Activated CD4-positive, alpha-beta memory T cell treated with anti-CD3 and anti-CD28 coated beads, Interleukin-2, amount 10 ng/mL, durations not matched to agents 7 days and 5 days (primary cell): ENCODE measurements around the gene C14orf119. TPM values are rescaled to one million over a fixed set of nuclear protein-coding genes. Genes with fewer than 3 reads are reported as not detected.

Source experiments
- CTCF ChIA-PET: fragments of 350-600 bp; sonication (Branson Sonifier 250); formaldehyde crosslinking; loops from one replicate; lab custom pipeline; 2021; ENCODE audit warnings: antibody characterized with exemption, inconsistent platforms; lab: Charles Lee
- POLR2A ChIA-PET: fragments of 350-600 bp; sonication (Branson Sonifier 250); formaldehyde crosslinking; loops from one replicate; lab custom pipeline; 2021; ENCODE audit warnings: antibody characterized with exemption; lab: Charles Lee
- DNase-seq: peaks from one replicate; pipeline ENCODE4 v3.0.0-alpha.2; 2020
- H3K27ac Mint-ChIP-seq: one replicate; pipeline ENCODE4 v1.8.0; 2021; ENCODE audit warnings: mild to moderate bottlenecking, mixed read lengths
- H3K27me3 Mint-ChIP-seq: one replicate; pipeline ENCODE4 v1.8.0; 2021; ENCODE audit warnings: mixed read lengths
- H3K36me3 Mint-ChIP-seq: one replicate; pipeline ENCODE4 v1.8.0; 2021; ENCODE audit warnings: low read depth, mixed read lengths
- H3K4me1 Mint-ChIP-seq: one replicate; pipeline ENCODE4 v1.8.0; 2021; ENCODE audit warnings: mixed read lengths
- H3K4me3 Mint-ChIP-seq: one replicate; pipeline ENCODE4 v1.8.0; 2021; ENCODE audit warnings: mild to moderate bottlenecking, mixed read lengths
- H3K9me3 Mint-ChIP-seq: one replicate; pipeline ENCODE4 v1.8.0; 2021; ENCODE audit warnings: mixed read lengths
- total RNA-seq, 2 experiments: library from RNA; stranded (reverse); gene quantifications; one replicate each; pipeline ENCODE4 v1.2.3, GENCODE V29; 2021

The C14orf119 gene
- total RNA-seq, 2 experiments from 2014 or later, result 49.2 to 55.5 TPM

DNA sequence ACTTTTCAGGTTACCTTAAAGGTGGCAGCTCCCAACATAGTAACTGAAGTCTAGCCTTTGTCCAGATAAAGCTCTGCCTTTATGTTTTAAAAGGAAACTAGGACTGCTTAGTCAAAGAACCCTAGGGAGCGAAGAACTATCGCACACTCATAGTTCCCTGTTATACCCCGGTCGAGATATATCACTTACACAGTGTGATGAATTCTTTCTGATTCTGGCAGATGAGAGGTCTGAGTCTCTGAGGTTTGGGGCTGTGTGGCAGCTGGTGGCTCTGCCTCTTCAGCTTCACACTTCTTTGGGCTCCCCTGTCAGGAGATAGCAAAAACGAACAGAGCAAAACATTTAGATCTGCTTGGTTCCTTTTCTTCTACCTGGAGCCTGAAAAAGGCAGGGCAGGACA lies 17.3 kb upstream of the C14orf119 start:
- POLR2A ChIA-PET, result interaction anchor here (1.1 to 2.5 kb wide), 3 partner anchors 8 to 14 kb away, joined by 4 to 7 read pairs (median 6); no protein-coding TSS in a partner anchor
- CTCF ChIA-PET, result interaction anchor here (0.7 to 3.4 kb wide), 15 partner anchors 8 to 143 kb away, joined by 3 to 40 read pairs (median 7); partner anchors contain the start of genes ACIN1, AJUBA, C14orf119 and CDH24
- H3K4me1 Mint-ChIP-seq, result no peaks in the 10 kb centered on the region
- no peak overlapping the region for H3K4me3 Mint-ChIP-seq
- H3K27me3 Mint-ChIP-seq, result no peaks in the 10 kb centered on the region
- DNase-seq, result no peak
- no peaks in the 10 kb centered on the region for H3K9me3 Mint-ChIP-seq
- no peak overlapping the region for H3K27ac Mint-ChIP-seq
- H3K36me3 Mint-ChIP-seq, result peaks cover 72% of the 10 kb centered on the region

DNA sequence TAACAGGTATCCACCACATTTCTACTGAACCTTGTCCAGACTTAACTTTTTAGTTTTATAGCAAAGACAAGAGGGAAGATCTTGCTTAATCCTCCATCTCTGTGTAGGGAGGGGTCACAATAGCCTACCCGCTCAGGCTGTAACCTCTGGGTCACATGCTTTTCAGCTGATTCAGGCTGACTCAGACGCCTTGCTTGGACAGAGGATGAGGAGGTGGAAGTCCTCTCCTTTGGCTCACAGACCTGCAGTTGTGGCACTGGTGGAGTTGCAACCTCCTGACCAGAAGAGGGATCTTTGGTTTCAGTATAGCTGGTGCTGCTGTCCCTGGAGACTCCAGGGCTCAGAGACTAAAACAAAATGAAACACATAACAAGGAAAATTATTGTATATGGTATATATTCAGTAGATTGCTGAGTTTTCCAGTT lies 16.6 kb upstream of the C14orf119 start:
- H3K27ac Mint-ChIP-seq, result no peak overlapping the region
- H3K4me3 Mint-ChIP-seq, result no peak overlapping the region
- POLR2A ChIA-PET, result interaction anchor here (2.5 kb wide), 1 partner anchor 10 kb away, joined by 6 read pairs; no protein-coding TSS in a partner anchor
- DNase-seq, result no peak
- peaks cover 71% of the 10 kb centered on the region for H3K36me3 Mint-ChIP-seq
- H3K4me1 Mint-ChIP-seq, result no peaks in the 10 kb centered on the region
- no peaks in the 10 kb centered on the region for H3K9me3 Mint-ChIP-seq
- CTCF ChIA-PET, result interaction anchor here (1.7 to 3.4 kb wide), 4 partner anchors 10 to 42 kb away, joined by 4 to 40 read pairs (median 24); partner anchors contain the start of genes ACIN1 and C14orf119
- no peaks in the 10 kb centered on the region for H3K27me3 Mint-ChIP-seq

DNA sequence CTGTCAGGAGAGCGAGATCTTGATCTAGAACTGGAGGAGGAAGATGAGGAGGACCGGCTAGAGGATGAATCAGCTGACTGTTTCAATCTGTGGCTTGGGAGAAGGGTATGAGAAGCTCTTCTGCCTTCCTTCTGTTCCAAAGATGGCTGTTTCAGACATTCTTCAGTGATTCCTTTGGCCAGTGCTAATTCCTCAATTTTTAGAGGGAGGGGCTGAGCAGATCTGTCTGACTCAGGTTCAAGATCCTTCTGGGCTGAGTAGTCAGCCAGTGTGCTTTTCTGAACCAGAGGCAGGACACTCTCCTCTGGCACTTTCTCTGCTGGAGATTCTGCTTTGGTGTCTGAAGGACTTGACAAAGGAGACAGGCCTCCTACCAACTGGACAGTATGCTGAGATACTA lies 15.6 kb upstream of the C14orf119 start:
- ChIA-PET POLR2A (interaction anchor here (2.1 kb wide), 1 partner anchor 15 kb away, joined by 9 read pairs; the partner anchor contains the start of genes ACIN1 and C14orf119), CTCF (interaction anchor here (3.4 kb wide), 1 partner anchor 11 kb away, joined by 40 read pairs; no protein-coding TSS in a partner anchor)
- no peak for DNase-seq
- H3K9me3 Mint-ChIP-seq, result no peaks in the 10 kb centered on the region
- H3K27me3 Mint-ChIP-seq, result no peaks in the 10 kb centered on the region
- H3K36me3 Mint-ChIP-seq, result peaks cover 68% of the 10 kb centered on the region
- H3K4me3 Mint-ChIP-seq, result no peak overlapping the region
- H3K27ac Mint-ChIP-seq, result no peak overlapping the region
- H3K4me1 Mint-ChIP-seq, result peaks cover 1% of the 10 kb centered on the region

DNA sequence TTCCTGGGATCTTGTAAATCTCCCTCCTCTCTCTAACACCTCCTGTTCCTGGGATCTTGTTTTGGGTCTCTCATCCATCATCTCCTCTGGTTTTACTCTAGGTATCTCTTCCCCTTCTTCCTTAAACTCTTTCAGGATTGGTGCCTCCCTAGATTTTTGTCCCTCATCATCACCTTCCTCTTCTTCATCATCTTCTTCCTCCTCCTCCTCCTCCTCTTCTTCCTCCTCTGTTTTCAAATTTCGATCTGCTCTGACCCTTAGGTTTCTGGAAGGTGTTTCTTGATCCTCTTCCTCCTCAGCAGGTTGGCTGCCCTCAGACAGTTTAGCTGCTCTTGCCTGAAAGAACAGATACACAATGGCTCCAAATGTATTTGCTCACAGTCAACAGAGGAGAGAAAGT lies 14.8 kb upstream of the C14orf119 start:
- Mint-ChIP-seq H3K4me1 (peaks cover 3% of the 10 kb centered on the region), H3K9me3 (no peaks in the 10 kb centered on the region), H3K27me3 (no peaks in the 10 kb centered on the region), H3K36me3 (peaks cover 68% of the 10 kb centered on the region), H3K27ac (no peak overlapping the region), H3K4me3 (no peak overlapping the region)
- CTCF ChIA-PET, result interaction anchor here (1.0 to 2.5 kb wide), 3 partner anchors 12 to 94 kb away, joined by 5 to 16 read pairs (median 5); partner anchors contain the start of genes ACIN1 and C14orf119
- DNase-seq, result no peak
- POLR2A ChIA-PET, result interaction anchor here (2.1 kb wide), 2 partner anchors 9 to 15 kb away, joined by 8 to 9 read pairs; partner anchors contain the start of genes ACIN1 and C14orf119

DNA sequence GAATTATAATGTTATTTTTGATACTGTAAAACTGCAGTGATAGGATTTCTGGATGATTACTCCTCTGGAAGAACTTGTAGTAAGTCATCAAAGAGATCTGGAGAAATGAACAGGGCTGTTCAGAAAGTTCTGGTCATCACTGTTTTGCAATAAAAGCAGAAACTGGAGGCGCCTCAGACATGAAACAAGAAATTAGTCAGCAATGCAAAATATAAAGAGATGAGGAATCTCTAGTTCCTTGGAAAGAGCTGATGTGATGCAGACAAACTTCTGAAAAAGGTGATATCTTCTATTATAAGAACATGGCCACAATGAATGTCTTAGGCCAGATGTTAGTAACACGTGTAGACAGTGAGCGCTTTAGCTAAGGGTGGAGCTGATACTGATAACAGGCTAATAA lies 9.8 kb upstream of the C14orf119 start:
- no peak for DNase-seq
- Mint-ChIP-seq H3K36me3 (peaks cover 69% of the 10 kb centered on the region), H3K4me3 (no peak overlapping the region), H3K27ac (no peak overlapping the region), H3K4me1 (peaks cover 19% of the 10 kb centered on the region), H3K9me3 (no peaks in the 10 kb centered on the region), H3K27me3 (no peaks in the 10 kb centered on the region)
- ChIA-PET CTCF (interaction anchor here (1.2 to 2.4 kb wide), 4 partner anchors 8 to 35 kb away, joined by 4 to 10 read pairs (median 8); partner anchors contain the start of genes ACIN1 and C14orf119), POLR2A (interaction anchor here (1.0 to 2.0 kb wide), 4 partner anchors 8 to 35 kb away, joined by 3 to 7 read pairs (median 5); partner anchors contain the start of genes ACIN1 and C14orf119)

DNA sequence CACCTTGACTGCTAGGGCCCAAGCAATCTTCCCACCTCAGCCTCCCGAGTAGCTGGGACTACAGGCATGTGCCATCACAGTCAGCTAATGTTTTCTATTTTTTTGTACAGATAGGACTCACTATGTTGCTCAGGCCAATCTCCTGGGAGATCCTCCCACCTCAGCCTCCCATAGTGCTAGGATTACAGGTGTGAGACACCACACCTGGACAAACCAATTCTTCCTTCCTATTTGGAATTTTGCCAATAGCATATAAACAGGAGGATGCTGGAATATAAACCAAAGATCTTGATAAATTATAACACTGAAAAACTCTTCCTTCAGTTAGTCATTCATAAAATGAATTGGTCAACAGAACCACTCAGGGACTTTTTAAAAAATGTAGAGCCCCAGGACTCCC lies 8.7 kb upstream of the C14orf119 start:
- Mint-ChIP-seq H3K9me3 (no peaks in the 10 kb centered on the region), H3K27me3 (no peaks in the 10 kb centered on the region), H3K27ac (no peak overlapping the region), H3K36me3 (peaks cover 60% of the 10 kb centered on the region), H3K4me1 (peaks cover 21% of the 10 kb centered on the region), H3K4me3 (no peak overlapping the region)
- ChIA-PET CTCF (interaction anchor here (1.2 to 2.4 kb wide), 4 partner anchors 8 to 34 kb away, joined by 4 to 10 read pairs (median 8); partner anchors contain the start of genes ACIN1 and C14orf119), POLR2A (interaction anchor here (1.0 to 1.6 kb wide), 2 partner anchors 9 to 10 kb away, joined by 3 to 7 read pairs; partner anchors contain the start of genes ACIN1 and C14orf119)
- no peak for DNase-seq

DNA sequence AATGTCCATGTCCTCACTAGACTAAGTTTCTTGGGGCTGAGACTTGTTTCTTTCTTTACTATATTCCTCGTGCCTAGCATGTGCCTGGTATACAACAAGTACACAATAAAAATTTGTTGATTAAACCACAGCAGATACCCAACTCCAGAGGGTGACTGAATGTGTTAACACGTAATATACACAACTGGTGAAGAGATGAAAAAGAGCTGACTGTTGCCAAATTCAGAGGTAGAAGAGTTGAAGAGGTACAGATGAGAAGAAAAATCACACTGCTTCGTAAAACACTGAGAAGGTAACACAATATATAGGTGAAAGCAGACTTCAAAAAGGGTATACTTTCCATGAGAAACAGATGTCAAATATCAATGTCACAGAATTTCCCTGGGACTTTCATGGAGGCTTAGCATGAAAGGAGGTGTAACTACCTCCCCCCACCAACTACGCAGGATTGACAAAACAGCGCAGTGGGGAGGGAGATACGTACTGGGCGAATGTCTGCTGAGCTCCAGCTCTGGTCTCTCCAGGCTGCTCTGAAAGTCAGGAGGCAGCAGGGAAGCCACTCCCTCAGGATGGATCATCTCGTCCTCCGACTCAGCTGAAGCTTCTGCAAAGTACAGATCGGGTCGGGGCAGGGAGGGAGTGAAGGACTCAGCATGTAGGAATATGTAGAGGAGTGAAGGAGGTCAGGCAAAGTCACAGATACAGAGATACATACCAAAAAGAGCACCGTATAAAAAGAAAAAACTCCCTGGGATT lies 5.6 kb upstream of the C14orf119 start:
- Mint-ChIP-seq H3K27me3 (no peaks in the 10 kb centered on the region), H3K9me3 (no peaks in the 10 kb centered on the region), H3K36me3 (peaks cover 64% of the 10 kb centered on the region), H3K4me1 (peaks cover 39% of the 10 kb centered on the region), H3K4me3 (no peak overlapping the region), H3K27ac (no peak overlapping the region)
- ChIA-PET CTCF (interaction anchor here (0.9 to 4.4 kb wide), 5 partner anchors 13 to 32 kb away, joined by 3 to 28 read pairs (median 3); no protein-coding TSS in a partner anchor), POLR2A (interaction anchor here (0.7 kb wide), 1 partner anchor 18 kb away, joined by 3 read pairs; no protein-coding TSS in a partner anchor)
- no peak for DNase-seq

DNA sequence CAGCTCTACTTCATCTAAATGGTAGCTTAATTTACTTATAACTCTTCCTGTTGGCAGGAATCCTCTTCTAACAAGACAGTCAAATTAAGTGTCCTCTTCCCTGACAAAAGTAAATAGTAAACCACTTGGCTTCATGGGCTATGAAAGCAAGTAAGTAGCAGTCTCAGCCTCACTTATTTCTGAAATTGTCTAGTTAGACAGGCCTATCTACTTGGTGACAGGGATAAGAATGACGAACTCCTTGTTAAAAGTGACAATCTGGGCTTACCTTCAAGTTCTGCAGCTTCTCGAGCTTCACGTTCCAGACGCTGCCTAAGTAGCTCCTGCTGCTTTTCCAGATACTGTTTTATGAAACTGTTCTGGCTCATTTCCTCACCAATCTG lies 5.1 kb upstream of the C14orf119 start:
- DNase-seq, result no peak
- Mint-ChIP-seq H3K36me3 (peaks cover 62% of the 10 kb centered on the region), H3K9me3 (no peaks in the 10 kb centered on the region), H3K4me1 (peaks cover 37% of the 10 kb centered on the region), H3K27me3 (no peaks in the 10 kb centered on the region), H3K27ac (no peak overlapping the region), H3K4me3 (no peak overlapping the region)
- ChIA-PET CTCF (interaction anchor here (0.9 to 4.4 kb wide), 5 partner anchors 14 to 31 kb away, joined by 3 to 28 read pairs (median 3); no protein-coding TSS in a partner anchor), POLR2A (interaction anchor here (0.7 kb wide), 1 partner anchor 19 kb away, joined by 3 read pairs; no protein-coding TSS in a partner anchor)

DNA sequence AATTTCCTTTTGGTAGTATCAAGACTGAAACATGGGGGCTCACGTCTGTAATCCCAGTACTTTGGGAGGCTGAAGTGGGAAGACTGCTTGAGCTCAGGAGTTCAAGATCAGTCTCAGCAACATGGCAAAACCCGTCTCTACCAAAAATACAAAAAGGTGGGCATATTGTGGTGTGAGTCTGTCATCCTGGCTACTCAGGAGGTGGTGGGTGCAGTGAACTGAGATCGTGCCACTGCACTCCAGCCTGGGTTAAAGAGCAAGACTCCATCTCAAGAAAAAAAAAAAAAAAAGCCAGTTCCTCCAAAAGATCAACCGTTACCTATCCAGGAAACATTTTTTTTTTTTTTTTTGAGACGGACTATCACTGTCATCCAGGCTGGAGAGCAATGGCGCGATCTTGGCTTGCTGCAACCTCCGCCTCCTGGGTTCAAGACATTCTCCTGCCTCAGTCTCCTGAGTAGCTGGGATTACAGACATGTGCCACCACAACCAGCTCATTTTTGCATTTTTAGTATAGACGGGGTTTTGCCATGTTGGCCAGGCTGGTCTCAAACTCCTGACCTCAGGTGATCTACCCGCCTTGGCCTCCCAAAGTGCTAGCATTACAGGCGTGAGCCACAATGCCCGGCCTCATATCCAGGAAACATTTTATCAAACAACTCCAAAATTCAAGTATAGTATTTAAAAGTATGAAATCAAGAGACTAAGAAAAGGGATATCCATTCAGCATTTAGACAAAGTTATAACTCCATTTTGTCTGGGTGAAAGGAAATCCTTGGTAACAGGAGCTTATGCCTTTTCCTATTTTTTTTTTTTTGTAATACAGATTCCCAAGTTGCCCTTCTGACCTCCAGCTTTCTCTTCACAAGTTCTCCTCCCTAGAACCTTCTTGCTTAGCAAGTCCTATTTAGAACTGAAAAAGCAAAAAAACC lies 3.7 kb upstream of the C14orf119 start:
- ChIA-PET CTCF (interaction anchor here (1.4 to 4.4 kb wide), 6 partner anchors 15 to 34 kb away, joined by 3 to 28 read pairs (median 4); partner anchors contain the start of gene CDH24), POLR2A (interaction anchor here (0.6 to 1.7 kb wide), 3 partner anchors 14 to 376 kb away, joined by 3 to 4 read pairs (median 4); no protein-coding TSS in a partner anchor)
- Mint-ChIP-seq H3K4me3 (no peak overlapping the region), H3K27me3 (no peaks in the 10 kb centered on the region), H3K27ac (no peak overlapping the region), H3K36me3 (peaks cover 54% of the 10 kb centered on the region), H3K9me3 (no peaks in the 10 kb centered on the region), H3K4me1 (peaks cover 30% of the 10 kb centered on the region)
- DNase-seq, result no peak

DNA sequence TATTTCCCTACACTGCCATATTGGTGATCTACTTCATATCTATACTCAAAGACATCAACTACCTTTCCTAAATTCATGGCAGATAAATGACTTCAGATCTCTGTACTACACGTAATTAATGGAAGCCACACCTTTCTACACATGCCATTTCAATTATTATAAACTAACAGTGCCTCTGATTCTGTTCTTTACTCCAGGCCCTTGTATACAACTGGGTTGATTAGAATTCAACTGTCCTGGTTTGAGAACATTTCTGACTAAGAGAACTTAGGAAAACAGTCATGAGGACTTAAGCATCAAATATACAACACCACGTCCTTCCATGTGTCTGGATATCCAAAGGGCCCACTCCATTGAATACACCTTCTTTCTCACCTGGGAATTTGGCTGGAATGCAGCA lies 2.2 kb upstream of the C14orf119 start:
- ChIA-PET POLR2A (interaction anchor here (1.7 kb wide), 1 partner anchor 16 kb away, joined by 4 read pairs; no protein-coding TSS in a partner anchor), CTCF (interaction anchor here (1.0 to 4.4 kb wide), 6 partner anchors 11 to 107 kb away, joined by 3 to 28 read pairs (median 4); partner anchors contain the start of gene CDH24)
- H3K27me3 Mint-ChIP-seq, result no peaks in the 10 kb centered on the region
- no peaks in the 10 kb centered on the region for H3K9me3 Mint-ChIP-seq
- no peak overlapping the region for H3K27ac Mint-ChIP-seq
- no peak for DNase-seq
- H3K4me3 Mint-ChIP-seq, result no peak overlapping the region
- peaks cover 37% of the 10 kb centered on the region for H3K4me1 Mint-ChIP-seq
- H3K36me3 Mint-ChIP-seq, result peaks cover 53% of the 10 kb centered on the region

DNA sequence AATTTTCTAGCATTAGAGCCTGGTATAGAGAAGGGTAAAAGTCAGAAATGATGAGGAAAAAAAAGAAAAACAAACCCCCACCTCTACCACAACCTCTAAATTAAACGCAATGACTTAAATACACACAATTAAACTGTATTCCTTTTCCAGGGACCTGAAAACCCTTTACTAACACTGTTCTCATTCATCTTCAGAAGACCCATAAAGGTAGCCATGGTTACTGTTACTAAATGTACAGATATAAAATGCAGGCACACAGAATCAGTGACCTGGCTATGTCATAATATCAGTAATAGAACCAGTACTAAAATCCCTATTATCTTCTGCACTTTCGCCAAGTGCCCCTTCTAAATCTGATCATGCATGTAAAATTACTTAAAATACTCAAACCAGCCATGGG lies 1.8 kb upstream of the C14orf119 start:
- Mint-ChIP-seq H3K36me3 (peaks cover 53% of the 10 kb centered on the region), H3K4me1 (peaks cover 37% of the 10 kb centered on the region), H3K27ac (no peak overlapping the region), H3K9me3 (no peaks in the 10 kb centered on the region), H3K27me3 (no peaks in the 10 kb centered on the region), H3K4me3 (no peak overlapping the region)
- POLR2A ChIA-PET, result interaction anchor here (1.8 to 3.6 kb wide), 5 partner anchors 17 to 209 kb away, joined by 6 to 37 read pairs (median 14); partner anchors contain the start of gene PPP1R3E
- CTCF ChIA-PET, result interaction anchor here (0.5 to 3.1 kb wide), 5 partner anchors 12 to 27 kb away, joined by 5 to 40 read pairs (median 38); no protein-coding TSS in a partner anchor
- no peak for DNase-seq
